ENCODE data around the gene TRPV6. TPM values are rescaled to one million over a fixed set of nuclear protein-coding genes. Genes with fewer than 3 reads are reported as not detected.
A peak's percentile ranks its signal among the peaks of the same experiment; 100 is the strongest.

TRPV6 gene
- total RNA-seq = 0.68 TPM

- ATAC-seq = peak; percentile 92
These were observed at the start of gene TRPV6 for GRCh38 chr7:142885311-142886230. TSS of gene TRPV6 (minus strand) at chr7:142885745.

GRCh38 chr7:142934056-142934455 lies 48.5 kb upstream of the TRPV6 start:
- no peak for ATAC-seq

GRCh38 chr7:142933624-142934023 lies 48.1 kb upstream of the TRPV6 start, which contains the start of gene TRPV5:
TSS of gene TRPV5 (minus strand) at chr7:142933746. CDS start at chr7:142933459, 287 bp downstream.
- no peak for ATAC-seq

- no peak for ATAC-seq
These were observed 47.5 kb upstream of the TRPV6 start for GRCh38 chr7:142933092-142933475.

- no peak for ATAC-seq
These were observed 47.0 kb upstream of the TRPV6 start for GRCh38 chr7:142932386-142933091.

- ATAC-seq = no peak
These were observed 44.7 kb upstream of the TRPV6 start for GRCh38 chr7:142930126-142930730.

- no peak for ATAC-seq
These were observed 42.4 kb upstream of the TRPV6 start for GRCh38 chr7:142927949-142928348.

- ATAC-seq = peak; percentile 65
These were observed 41.7 kb upstream of the TRPV6 start for GRCh38 chr7:142927085-142927745.

GRCh38 chr7:142925413-142925812 lies 39.9 kb upstream of the TRPV6 start:
- no peak for ATAC-seq

GRCh38 chr7:142923391-142923790 lies 37.8 kb upstream of the TRPV6 start:
- ATAC-seq = no peak

GRCh38 chr7:142919656-142920055 lies 34.1 kb upstream of the TRPV6 start:
- ATAC-seq = no peak

- ATAC-seq = no peak
These were observed 33.4 kb upstream of the TRPV6 start for GRCh38 chr7:142918901-142919300.

GRCh38 chr7:142917447-142917846 lies 31.9 kb upstream of the TRPV6 start:
- no peak for ATAC-seq

- no peak for ATAC-seq
These were observed 31.0 kb upstream of the TRPV6 start for GRCh38 chr7:142916508-142916907.

GRCh38 chr7:142915315-142915714 lies 29.8 kb upstream of the TRPV6 start:
- no peak for ATAC-seq

GRCh38 chr7:142914121-142914520 lies 28.6 kb upstream of the TRPV6 start:
- ATAC-seq = no peak

GRCh38 chr7:142913566-142913965 lies 28.0 kb upstream of the TRPV6 start:
- ATAC-seq = no peak

- ATAC-seq = no peak
These were observed 27.5 kb upstream of the TRPV6 start for GRCh38 chr7:142913051-142913450.

- ATAC-seq = no peak
These were observed 24.9 kb upstream of the TRPV6 start for GRCh38 chr7:142910481-142910880.

GRCh38 chr7:142910031-142910433 lies 24.5 kb upstream of the TRPV6 start:
- ATAC-seq = peak; percentile 72

GRCh38 chr7:142908921-142909890 lies 23.7 kb upstream of the TRPV6 start:
- peak; percentile 64 for ATAC-seq
